Measurements from ENCODE around the gene ABAT. TPM values are rescaled to one million over a fixed set of nuclear protein-coding genes. Genes with fewer than 3 reads are reported as not detected.
"Not testable (repeated sequence)": the region's sequence is repeated elsewhere in the genome, so short reads cannot be mapped to it uniquely, and the experiment has no call there.

ABAT gene
- total RNA-seq, 1 donor from 2014 or later, result 3.0 TPM

- intact Hi-C loops (cut with DNase I), result no loop called here
- DNase-seq (ENCODE audit: missing footprints) (no peak), ATAC-seq (no peak)
These were observed 83.6 kb downstream of the ABAT start for GRCh38 chr16:8758022-8758421.

GRCh38 chr16:8760021-8760420 is 85.6 kb downstream of the ABAT start:
- no peak for ATAC-seq
- intact Hi-C loops (cut with DNase I), result no loop called here

GRCh38 chr16:8761078-8761477 is 86.7 kb downstream of the ABAT start:
- intact Hi-C loops (cut with DNase I), result no loop called here
- DNase-seq (ENCODE audit: missing footprints) (no peak), ATAC-seq (no peak)

More at GRCh38 chr16:8760021-8760420, 85.6 kb downstream of the ABAT start:
- no peak for DNase-seq (ENCODE audit: missing footprints)

- DNase-seq (ENCODE audit: missing footprints), result no peak
- ATAC-seq, result no peak
- intact Hi-C loops (cut with DNase I), result no loop called here
These were observed 87.8 kb downstream of the ABAT start for GRCh38 chr16:8762254-8762653.

- DNase-seq (ENCODE audit: missing footprints) (no peak), ATAC-seq (no peak)
- intact Hi-C loops (cut with DNase I), result no loop called here
These were observed 88.7 kb downstream of the ABAT start for GRCh38 chr16:8763083-8763482.

- no peak for DNase-seq (ENCODE audit: missing footprints)
- ATAC-seq, result no peak
- intact Hi-C loops (cut with DNase I), result no loop called here
These were observed 89.5 kb downstream of the ABAT start for GRCh38 chr16:8763899-8764298.

- intact Hi-C loops (cut with DNase I), result no loop called here
- ATAC-seq, result no peak
These were observed 90.3 kb downstream of the ABAT start for GRCh38 chr16:8764525-8765250.

GRCh38 chr16:8767176-8767575 is 92.8 kb downstream of the ABAT start:
- DNase-seq (ENCODE audit: missing footprints) (no peak), ATAC-seq (no peak)
- intact Hi-C loops (cut with DNase I), result no loop called here

More at GRCh38 chr16:8764525-8765250, 90.3 kb downstream of the ABAT start:
- DNase-seq (ENCODE audit: missing footprints), result no peak

GRCh38 chr16:8768283-8768682 is 93.9 kb downstream of the ABAT start:
- no peak for DNase-seq (ENCODE audit: missing footprints)
- ATAC-seq, result no peak
- intact Hi-C loops (cut with DNase I), result no loop called here

- ATAC-seq (no peak), DNase-seq (ENCODE audit: missing footprints) (no peak)
- intact Hi-C loops (cut with DNase I), result no loop called here
These were observed 94.3 kb downstream of the ABAT start for GRCh38 chr16:8768692-8769091.

- intact Hi-C loops (cut with DNase I), result no loop called here
These were observed 99.1 kb downstream of the ABAT start for GRCh38 chr16:8773537-8773936.

GRCh38 chr16:8774208-8774607 is 99.8 kb downstream of the ABAT start:
- ATAC-seq (no peak), DNase-seq (ENCODE audit: missing footprints) (no peak)
- intact Hi-C loops (cut with DNase I), result no loop called here

More at GRCh38 chr16:8773537-8773936, 99.1 kb downstream of the ABAT start:
- ATAC-seq, result no peak
- no peak for DNase-seq (ENCODE audit: missing footprints)

GRCh38 chr16:8775359-8775758 is 100.9 kb downstream of the ABAT start:
- DNase-seq (ENCODE audit: missing footprints) (no peak), ATAC-seq (no peak)
- intact Hi-C loops (cut with DNase I), result no loop called here

GRCh38 chr16:8776129-8776584 is 101.7 kb downstream of the ABAT start:
- intact Hi-C loops (cut with DNase I), result no loop called here
- no peak for DNase-seq (ENCODE audit: missing footprints)
- no peak for ATAC-seq

GRCh38 chr16:8777217-8777616 is 102.8 kb downstream of the ABAT start:
- intact Hi-C loops (cut with DNase I), result no loop called here
- no peak for ATAC-seq
- no peak for DNase-seq (ENCODE audit: missing footprints)

- ATAC-seq, result no peak
These were observed 107.4 kb downstream of the ABAT start for GRCh38 chr16:8781797-8782196.

GRCh38 chr16:8782673-8783072 is 108.3 kb downstream of the ABAT start:
- no peak for DNase-seq (ENCODE audit: missing footprints)
- ATAC-seq, result no peak
- intact Hi-C loops (cut with DNase I), result no loop called here

More at GRCh38 chr16:8781797-8782196, 107.4 kb downstream of the ABAT start:
- no peak for DNase-seq (ENCODE audit: missing footprints)
- intact Hi-C loops (cut with DNase I), result no loop called here

GRCh38 chr16:8785408-8785807 is 111.0 kb downstream of the ABAT start:
- ATAC-seq (no peak), DNase-seq (ENCODE audit: missing footprints) (no peak)
- intact Hi-C loops (cut with DNase I), result no loop called here

- ATAC-seq; intact Hi-C loops (cut with DNase I); DNase-seq (ENCODE audit: missing footprints): not testable (repeated sequence)
These were observed 111.9 kb downstream of the ABAT start for GRCh38 chr16:8786316-8786715.

- ATAC-seq (no peak), DNase-seq (ENCODE audit: missing footprints) (no peak)
- intact Hi-C loops (cut with DNase I), result no loop called here
These were observed 114.3 kb downstream of the ABAT start for GRCh38 chr16:8788578-8789172.

Measured in Right ventricle myocardium inferior (tissue), 1 donor.